ENCODE data around the gene FTH1.
A peak's percentile ranks its signal among the peaks of the same experiment; 100 is the strongest.
"Not testable (repeated sequence)": the region's sequence is repeated elsewhere in the genome, so short reads cannot be mapped to it uniquely, and the experiment has no call there.

FTH1 gene

DNA sequence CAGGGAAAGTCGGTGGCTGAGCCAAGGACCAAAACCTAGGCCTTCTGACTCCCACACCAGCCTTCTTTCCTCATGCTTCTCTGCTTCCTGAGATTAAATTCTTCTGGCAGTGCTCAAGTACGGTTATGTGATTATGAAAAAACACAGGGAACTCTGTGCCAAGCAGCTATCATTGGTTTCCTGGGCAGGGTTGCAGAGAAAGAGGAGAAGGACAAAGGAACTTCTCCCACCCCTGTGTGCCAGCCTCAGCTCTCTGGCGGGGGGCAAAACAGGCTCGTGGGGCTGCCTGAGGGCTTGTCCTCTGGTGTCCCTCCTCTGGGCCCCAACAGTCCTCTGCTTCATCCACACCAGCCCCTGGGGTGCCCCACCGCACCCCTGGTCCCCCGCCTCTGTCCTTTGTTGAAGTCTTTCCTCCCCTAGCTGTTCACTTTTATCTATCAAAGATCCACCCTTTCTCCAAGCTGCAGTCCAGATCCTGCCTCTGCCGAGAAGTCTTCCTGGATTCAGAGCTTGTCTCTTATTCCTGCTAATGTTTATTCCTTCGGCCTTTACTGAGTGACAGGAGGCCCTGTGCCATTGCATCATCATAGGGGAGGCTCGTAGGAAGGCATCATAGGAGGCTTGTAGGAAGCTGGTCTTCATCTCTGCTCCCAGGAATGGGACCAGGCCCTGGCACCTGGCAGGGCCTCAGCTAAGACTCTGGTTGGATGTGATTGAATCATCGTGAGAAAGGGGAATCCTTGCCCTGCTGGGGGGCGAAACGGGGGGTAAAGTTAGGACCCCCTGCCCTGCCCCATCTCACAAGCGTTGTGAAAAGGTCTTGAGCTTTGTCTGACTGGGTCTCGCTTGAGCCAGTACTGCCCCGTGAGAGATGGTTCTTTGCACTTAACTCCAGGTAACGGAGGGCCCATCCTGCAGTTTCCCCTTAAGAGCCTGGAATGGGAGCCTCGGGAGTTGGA lies 11.5 kb upstream of the FTH1 start:
- no peak for DNase-seq (ENCODE audit: low spot score)

DNA sequence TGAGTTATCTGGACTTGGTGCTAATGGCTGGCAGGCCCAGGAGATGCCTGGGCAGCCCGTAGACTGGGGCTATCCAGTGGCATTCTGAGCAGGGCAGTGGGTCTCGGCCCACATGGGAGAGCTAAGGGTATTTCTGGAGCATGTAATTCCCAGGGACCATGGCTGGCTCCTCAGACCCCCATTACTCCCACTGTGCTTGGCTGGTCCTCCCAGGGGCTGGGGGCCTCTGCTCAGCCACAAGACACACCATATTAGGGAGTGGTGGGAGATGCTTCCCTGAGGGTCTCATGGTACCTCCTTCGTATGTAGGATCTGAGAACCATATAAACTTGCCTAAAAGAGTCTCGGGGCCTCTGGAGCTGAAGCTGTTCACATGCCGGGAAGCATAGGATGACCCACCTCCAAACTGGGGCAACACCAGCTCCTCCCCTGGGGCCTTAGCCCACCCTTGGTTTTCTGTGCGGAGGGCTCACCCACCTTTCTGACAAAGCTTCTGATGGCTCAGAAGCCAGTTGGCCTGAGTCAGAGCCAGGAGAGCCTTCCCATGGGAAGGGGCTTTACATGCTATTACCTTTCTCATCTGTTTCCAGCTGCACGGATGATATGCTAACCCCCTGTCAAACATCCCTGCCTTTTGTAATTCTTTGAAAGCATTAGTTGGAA lies 9.5 kb upstream of the FTH1 start:
- DNase-seq (ENCODE audit: low spot score), result no peak

DNA sequence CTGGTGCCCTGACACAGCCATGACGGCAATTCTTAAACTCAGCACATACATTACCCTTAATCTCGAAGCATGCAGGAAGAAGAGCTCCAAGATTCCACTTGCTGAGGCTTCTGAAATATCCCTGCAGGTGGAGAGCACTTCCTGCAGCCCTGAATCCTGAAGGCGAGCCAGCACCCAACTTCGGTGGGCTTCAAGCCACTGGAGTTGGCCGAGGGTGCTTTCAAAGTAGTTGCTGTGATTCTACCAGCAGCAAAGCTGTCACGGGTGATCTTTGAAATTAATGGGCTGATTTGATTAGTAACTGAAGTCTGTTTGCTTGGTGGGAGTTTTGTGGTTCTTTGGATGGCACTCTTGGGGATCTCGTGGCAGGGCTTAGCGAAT lies 9.0 kb upstream of the FTH1 start:
- DNase-seq (ENCODE audit: low spot score), result no peak

DNA sequence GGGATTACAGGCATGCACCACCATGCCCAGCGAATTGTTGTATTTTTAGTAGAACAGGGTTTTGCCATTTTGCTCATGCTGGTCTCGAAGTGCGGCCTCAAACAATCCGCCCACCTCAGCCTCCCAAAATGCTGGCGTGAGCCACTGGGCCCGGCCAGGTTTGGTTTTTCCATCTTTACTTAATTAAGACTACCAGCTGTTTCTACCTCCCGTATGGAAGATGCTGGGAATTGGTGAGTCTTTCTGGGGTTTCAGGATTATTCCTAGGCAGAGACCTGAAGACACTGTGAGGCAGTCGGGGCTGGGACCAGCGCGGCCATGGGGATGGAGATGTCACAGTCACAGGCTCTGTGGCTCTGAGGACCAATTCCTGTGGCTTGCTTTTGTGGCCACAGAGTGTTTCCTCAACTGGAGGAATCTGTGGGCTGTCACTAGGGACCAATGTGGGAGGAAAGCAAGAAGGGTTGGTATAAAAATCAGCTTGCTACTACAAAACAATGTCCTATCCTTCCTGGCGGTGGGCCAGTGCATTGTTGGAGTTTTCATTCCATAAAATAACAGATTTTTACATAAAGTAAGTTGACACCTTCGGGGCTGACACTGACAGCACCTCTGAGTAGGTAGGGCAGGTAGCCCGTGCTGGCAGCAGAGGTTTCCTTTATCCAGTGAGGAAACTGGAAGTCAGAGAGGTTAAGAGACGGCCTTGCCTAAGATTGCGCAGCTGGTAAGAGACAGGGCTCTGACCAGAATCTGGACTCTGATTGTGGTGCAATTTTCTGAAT lies 8.4 kb upstream of the FTH1 start:
- DNase-seq (ENCODE audit: low spot score), result no peak

DNA sequence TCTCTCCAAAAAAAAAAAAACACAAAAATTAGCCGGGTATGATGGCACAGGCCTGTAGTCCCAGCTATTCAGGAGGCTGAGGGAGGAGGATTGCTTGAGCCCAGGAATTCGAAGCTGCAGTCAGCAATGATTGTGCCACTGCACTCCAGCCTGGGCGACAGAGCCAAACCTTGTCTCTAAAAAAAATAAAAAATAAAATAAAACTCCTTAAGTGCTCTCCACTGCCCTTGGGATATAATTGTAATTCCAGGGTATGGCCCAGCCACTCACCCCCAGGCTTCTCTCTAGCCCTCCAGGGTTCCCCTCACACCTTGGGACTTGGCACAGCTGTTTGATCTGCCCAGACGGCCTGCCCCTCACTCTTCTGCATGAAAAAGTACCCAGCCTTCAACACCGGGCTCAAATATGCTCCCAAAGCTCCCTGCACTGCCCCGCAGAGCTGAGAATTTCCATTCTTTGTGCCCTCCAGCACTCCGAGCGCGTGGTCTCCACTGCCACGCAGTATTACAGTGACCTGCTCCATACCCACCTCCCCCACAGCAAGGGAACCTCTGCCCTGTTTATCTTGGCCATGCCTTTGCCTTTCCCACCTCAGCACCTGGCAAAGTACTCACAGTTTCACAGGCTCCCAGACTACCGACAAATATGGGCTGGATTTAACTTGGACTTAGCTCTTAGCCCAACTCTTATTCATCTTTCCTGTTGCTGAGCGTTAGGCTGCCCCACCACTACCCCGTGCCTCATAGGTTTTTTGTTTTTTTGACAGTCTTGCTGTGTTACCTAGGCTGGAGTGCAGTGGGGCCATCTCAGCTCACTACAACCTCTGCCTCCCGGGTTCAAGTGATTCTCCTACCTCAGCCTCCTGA lies 7.6 kb upstream of the FTH1 start:
- no peak for DNase-seq (ENCODE audit: low spot score)

DNA sequence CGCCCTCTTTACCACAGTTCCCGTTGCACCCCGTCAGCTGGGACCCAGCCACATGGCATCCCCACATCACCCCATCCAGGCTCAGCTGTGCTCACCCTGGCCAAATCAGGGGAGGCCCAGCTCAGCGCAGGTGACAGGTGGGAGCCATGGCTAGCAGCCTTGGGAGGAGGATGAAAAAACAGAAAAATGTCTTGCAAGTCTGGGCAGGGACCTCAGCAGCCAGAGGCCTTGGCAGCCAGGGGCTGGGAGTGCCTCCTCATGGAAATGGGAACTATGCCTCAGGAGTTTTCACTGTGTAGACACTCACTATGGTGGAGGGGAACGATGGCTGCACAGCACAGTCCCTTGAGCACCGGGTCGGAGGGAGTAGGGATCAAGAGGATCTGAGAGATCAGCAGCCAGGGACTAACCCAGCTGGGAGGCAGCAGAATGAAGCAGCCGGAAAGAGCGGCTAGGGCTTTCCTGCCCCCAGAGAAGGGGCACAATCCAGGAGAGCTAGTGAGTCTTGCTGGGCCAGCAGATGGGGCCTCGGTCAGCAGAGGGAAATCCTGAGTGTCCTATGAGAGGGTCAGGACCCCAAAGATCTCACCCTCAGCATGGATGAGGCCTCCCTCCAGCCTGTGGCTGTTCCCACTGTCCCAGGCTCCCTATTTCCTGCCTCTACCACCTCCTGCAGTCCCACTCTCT lies 6.2 kb upstream of the FTH1 start:
- no peak for DNase-seq (ENCODE audit: low spot score)

DNA sequence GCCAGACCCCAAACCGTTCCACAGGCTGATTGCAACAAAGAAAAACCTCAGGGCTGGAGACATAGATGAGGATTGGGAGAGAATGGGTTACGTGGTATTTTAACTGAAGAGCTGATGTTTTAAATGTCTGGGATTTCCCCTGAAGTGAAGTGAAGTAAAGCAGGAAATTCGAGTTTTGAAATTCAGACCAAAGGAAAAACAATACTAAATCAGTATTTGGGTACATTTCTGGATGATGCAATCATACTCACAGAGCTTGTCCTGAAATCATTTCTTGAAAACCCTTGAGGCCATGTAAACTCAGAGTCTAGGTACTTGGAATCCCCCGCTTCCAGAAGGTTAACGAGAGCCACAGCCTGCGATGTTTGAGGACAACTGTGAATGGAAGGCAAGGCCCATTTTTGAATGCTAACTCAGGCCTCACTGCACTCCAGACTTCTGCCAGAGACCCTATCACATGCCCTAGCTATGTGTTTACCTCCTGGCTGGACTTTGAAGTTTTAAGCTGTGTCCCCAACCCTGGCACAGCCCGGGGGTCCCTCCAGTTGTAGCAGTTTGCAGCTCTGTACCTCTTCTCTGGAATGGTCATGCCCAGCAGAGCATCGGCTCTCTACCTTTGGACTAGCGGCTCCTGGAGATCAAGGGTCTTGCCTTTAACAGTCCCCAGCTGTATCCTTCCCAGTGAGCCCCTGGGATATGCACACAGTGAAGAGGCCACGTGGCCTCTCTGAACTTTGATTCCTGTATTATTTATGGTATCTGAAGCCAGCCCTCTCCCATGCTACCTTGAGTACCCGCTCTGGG lies 5.4 kb upstream of the FTH1 start:
- DNase-seq (ENCODE audit: low spot score), result no peak

DNA sequence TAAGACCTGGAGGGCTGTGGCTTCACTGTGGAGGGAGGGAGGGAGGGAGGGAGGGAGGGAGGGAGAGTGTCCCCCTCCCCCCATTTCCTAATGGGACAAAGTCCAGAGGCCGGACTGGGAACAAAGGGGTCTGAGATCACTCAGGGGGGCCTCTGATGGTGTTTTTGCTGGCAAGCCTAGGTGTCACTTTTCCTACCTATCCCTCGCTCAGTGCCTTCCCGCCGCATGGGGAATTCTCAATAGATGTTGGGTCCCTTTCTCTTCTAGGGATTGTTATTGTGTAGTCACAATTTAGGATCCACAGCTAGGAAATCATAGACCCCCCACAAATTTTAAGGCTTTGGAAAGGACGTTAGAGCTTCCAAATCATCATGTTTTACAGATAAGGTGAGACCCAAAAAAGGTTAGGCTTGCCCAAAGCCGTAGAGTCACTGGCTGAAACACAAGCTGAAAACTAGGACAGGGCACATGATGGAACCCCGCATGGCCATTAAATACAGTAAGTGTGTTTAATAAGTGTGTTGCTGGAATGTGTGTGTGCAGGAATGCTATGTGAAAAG lies 4.8 kb upstream of the FTH1 start:
- DNase-seq (ENCODE audit: low spot score), result no peak

DNA sequence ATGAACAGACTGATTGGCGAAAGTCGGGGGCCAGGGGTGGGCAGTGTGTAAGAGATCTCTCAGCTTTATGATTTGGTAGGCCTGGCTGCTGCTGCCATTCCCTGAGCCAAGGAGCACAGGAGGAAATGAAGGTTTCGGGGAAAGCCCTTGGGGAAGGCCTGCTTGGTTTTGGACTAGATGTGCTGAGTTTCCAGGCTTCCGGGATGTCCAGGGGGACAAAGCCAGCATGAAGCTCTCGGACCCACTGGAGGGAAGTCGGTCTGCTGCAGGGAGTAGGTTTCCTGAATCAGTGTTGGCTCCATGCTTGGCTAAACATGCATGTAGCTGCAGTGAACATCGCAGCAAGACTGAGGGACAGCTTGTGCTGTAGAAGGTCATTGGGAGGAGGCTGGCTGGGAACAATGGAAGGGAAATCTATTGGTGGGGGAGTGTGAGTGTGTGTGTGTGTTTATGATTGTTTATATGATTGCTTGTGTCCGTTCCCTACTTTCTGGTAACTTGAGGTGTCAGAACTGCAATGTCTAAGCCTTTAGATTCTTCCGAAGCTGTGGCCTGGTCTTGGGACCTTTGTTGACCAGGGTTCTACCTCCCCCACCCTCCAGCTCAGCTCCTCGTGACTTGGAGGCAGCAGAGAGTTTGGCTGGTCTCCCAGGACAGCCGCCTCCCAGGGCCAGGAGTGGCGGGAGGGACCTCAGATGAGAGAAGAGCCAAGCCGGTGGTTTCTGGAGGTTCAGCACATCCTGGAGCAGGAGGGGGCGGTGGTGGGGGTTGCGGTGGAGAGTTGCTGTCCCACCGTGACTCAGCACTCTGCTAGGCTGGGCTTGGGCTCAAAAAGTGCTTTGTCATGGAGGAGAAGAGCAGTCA lies 4.0 kb upstream of the FTH1 start:
- DNase-seq (ENCODE audit: low spot score), result peak; percentile 92

DNA sequence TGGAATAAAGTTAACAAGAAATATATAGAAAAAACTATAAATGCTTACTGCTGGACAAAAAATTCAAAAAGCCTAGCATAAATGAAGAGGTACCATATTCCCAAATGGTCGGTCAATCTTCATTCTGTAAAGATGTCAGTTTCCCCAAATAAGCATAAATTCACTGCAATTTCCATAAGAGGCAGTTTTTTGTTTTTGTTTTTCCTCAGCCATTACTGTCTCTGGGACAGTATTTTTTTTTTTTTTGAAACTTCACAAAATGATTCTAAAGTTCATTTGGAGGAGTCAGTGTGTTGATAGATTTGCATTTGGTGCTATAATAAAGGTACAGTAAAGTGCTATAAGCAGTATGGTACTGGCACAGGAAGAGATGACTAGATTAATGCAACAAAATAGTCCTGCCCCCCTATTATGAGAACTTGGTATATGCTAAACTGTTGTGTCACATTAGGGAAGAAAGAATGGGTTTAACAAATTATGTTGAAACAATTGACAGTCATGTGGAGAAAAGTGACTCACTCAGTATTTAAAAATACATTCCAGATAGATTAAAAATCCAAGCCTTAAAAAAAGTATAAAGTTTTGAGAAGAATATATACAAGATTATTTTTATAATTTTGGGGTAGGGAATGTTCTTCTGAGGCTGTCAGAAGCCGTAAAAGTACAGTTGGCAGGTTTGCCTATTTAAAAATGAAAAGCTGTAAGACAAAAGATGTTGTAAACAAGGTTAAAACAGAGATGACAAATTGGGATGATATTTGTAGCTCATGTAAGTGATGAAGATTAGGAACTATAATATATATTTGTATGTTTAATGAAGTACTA lies 2.6 kb upstream of the FTH1 start:
- DNase-seq (ENCODE audit: low spot score), result peak; percentile 78

DNA sequence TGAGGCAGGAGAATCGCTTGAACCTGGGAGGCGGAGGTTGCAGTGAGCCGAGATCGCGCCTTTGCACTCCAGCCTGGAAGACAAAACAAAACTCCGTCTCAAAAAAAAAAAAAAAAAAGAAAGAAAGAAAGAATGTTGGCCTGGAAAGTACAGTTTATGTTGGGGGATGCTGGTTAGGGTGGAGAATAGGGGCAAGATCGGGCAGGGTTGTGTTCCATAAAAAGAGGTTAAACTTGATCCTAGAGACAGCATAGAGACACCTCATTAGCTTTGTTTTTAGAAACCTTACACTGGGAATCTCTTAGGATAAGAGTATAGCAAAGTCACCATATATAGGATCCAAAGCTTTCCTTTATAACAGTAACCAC lies 1.9 kb upstream of the FTH1 start:
- DNase-seq (ENCODE audit: low spot score), result no peak

DNA sequence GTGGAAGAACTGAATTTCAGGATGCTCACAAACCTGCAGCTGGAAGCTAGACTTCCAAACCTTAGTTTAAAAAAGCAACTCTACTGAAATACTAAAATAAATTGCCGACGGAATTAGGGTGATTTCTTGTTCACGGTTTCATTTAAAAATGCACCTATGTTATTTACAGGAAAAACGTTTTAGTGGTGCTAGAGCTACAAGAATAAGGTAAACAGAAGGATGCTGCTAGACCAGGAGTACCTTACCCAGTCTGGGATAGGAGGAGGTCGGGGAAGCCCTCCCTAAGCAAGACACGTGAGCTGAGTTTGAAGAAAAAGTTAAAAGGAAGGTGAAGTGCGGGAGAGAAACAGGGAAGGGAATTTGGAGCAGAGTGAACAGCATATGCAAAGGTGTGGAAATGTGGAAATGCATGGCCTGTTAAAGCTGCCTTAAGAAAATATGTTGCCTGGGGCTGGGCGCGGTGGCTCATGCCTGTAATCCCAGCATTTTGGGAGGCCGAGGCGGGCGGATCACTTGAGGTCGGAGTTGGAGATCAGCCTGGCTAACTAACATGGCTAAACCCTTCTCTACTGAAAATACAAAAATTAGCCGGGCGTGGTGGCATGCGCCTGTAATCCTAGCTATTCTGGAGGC lies 1.4 kb upstream of the FTH1 start:
- DNase-seq (ENCODE audit: low spot score), result no peak

DNA sequence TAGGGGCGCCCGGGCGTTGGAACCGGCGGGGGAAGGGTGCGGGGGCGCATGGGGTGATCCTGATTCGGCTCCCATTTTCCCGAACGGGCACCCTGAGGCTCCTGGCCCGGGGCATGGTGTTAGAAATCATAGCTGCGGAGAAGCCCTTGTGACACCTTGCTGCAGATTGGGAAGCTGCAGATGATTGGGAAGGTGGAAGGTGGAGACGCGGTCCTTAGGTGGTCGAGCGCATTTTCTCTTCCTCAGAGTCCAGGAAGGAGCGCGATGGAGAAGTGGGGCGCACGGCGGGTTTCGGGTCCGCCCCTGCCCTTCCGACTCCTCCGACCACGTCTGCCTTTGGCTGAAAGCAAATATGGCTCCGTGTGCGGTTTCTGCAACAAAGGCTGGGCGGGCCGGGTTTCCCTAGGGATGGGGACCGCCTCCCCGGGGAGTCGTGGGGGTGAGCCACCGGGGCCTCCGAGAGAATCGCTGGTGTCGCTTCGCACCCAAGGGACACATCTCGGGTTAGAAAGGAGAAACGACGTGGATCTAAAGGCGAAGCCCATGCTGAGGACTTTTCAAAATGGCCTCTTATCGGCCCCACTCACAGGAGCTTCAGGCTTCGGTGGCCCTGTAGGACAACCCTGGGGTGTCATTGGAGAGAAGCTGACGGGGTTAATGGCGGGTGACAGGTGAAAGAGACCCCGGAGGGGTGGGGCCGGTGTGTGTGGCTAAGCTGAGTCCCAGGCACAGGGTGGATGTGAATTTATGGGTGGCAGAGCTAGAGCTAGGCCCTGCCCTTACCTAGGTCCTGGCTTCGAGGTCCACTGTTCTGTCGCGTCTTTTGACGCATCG lies 707 bp upstream of the FTH1 start:
- DNase-seq (ENCODE audit: low spot score), result no peak

DNA sequence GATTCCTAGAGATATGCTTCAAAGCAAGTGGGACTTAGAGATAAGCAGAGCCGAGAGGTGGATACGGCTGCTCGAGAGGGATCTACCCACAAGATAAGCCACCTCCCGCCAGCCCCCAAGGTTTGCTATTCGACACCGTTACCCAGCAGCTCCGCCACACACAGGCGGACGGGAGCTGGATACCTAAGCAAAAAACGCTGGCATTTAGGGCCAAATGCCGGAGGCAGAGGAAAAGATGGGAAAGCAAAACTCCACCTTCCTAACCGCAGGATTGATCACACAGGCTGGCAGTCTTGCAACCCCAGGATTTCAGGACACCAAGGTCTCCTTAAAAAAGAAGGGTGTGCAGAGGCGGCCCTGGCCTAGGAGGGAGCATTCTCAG lies 709 bp downstream of the FTH1 start:
- DNase-seq (ENCODE audit: low spot score), result no peak

DNA sequence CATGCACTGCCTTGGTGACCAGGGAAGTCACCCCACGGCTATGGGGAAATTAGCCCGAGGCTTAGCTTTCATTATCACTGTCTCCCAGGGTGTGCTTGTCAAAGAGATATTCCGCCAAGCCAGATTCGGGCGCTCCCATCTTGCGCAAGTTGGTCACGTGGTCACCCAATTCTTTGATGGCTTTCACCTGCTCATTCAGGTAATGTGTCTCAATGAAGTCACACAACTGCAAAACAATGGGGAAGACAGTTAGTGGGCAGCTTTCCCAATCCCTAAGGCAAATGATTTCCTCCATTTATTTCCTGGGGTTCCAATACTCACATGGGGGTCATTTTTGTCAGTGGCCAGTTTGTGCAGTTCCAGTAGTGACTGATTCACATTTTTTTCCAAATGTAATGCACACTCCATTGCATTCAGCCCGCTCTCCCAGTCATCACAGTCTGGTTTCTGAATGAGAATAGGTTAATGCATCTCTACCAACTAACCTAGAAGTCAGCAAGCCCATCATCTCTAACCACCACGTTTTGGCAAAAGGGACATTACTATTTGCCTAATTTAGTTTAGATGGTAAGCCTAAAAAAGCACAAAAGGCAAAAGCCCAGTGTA lies 2.7 kb downstream of the FTH1 start:
- DNase-seq (ENCODE audit: low spot score), result not testable (repeated sequence)

DNA sequence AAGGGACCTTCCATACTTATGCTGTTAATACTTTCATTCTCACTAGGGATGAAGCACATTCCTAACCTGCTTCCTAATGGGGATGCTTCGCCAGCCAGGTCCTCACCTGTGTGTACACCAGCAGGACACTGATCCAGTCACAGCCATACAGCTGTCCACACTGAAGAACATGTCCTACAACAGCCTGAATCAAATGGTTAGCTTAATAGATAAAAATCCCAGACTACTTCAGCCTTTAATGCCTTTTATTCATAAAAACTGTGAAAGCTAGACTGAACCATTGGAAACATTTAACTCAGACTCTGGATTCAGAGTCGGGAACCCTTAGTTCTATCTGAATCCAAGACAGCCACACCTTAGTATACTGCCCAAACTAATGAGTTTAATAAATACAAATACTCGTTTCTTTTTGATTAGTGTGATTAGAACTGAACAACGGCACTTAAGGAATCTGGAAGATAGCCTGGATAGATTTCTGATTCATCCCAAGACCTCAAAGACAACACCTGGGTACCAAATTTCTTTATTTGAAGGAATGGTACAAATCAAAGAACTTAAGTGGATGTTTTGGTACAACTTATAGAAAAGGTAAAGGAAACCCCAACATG lies 3.3 kb downstream of the FTH1 start:
- no peak for DNase-seq (ENCODE audit: low spot score)
